Measurements from ENCODE around the gene TMEM182. TPM values are rescaled to one million over a fixed set of nuclear protein-coding genes. Genes with fewer than 3 reads are reported as not detected.

The TMEM182 gene
- total and polyA plus RNA-seq, 12 donors = 0.74 to 7.8 (median 4.0) TPM

DNA sequence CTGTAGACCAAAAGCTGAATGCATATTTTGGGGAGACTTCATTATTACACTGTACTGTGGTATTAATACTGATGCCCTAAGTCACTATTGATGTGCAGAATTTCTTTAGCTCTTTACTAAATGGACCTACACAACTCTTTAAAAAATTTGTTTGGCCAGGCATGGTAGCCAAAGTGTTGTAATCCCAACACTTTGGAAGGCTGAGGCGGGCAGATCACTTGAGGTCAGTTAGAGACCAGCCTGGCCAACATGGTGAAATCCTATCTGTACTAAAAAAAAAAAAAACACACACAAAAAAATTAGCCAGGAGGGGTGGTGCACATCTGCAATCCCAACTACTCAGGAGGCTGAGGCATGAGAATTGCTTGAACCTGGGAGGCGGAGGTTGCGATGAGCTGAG is 6.4 kb downstream of the TMEM182 start:
- H3K27ac ChIP-seq = no peak overlapping the region
- H3K4me3 ChIP-seq = no peak overlapping the region
- H3K27me3 ChIP-seq = no peaks in the 10 kb centered on the region
- H3K36me3 ChIP-seq (replicated peaks in 1 of 2) = no peaks in the 10 kb centered on the region
- WGBS, 4 donors = 91 to 97% (median 96%) methylated on average over 3 of the region's 3 CpGs
- TF ChIP-seq CTCF (IDR thresholded peaks at IDR 0.05) = no peak
- TF ChIP-seq POLR2A (IDR thresholded peaks at IDR 0.05) = no peak
- DNase-seq = no peak
- intact Hi-C loops (cut with DNase I) = no loop called here
- no peaks in the 10 kb centered on the region for H3K9me3 ChIP-seq (replicated peaks in 1 of 3)
- no peaks in the 10 kb centered on the region for H3K4me1 ChIP-seq (replicated peaks in 1 of 2)

- H3K4me1 ChIP-seq (replicated peaks in 1 of 2) = no peaks in the 10 kb centered on the region
- no peaks in the 10 kb centered on the region for H3K27me3 ChIP-seq
- DNase-seq = no peak
Measured at GRCh38 chr2:102768892-102769291, 7.1 kb downstream of the TMEM182 start.

GRCh38 chr2:102770506-102770905 is 8.7 kb downstream of the TMEM182 start:
- Histone ChIP-seq H3K4me3 (no peak overlapping the region), H3K27ac (no peak overlapping the region), H3K36me3 (replicated peaks in 1 of 2) (no peaks in the 10 kb centered on the region), H3K27me3 (no peaks in the 10 kb centered on the region), H3K4me1 (replicated peaks in 1 of 2) (no peaks in the 10 kb centered on the region), H3K9me3 (replicated peaks in 1 of 3) (no peaks in the 10 kb centered on the region)
- intact Hi-C loops (cut with DNase I) = no loop called here
- DNase-seq = no peak
- WGBS, 4 donors = 82 to 91% (median 89%) methylated on average over 3 of the region's 3 CpGs
- TF ChIP-seq CTCF (IDR thresholded peaks at IDR 0.05) = no peak
- TF ChIP-seq POLR2A (IDR thresholded peaks at IDR 0.05) = no peak

More at GRCh38 chr2:102768892-102769291, 7.1 kb downstream of the TMEM182 start:
- Histone ChIP-seq H3K27ac (no peak overlapping the region), H3K4me3 (no peak overlapping the region), H3K9me3 (replicated peaks in 1 of 3) (no peaks in the 10 kb centered on the region), H3K36me3 (replicated peaks in 1 of 2) (no peaks in the 10 kb centered on the region)
- intact Hi-C loops (cut with DNase I) = no loop called here
- TF ChIP-seq CTCF (IDR thresholded peaks at IDR 0.05) (no peak), POLR2A (IDR thresholded peaks at IDR 0.05) (no peak)

- WGBS, 4 donors = 64 to 80% (median 74%) methylated on average over 3 of the region's 3 CpGs
- Histone ChIP-seq H3K27ac (no peak overlapping the region), H3K4me1 (replicated peaks in 1 of 2) (no peaks in the 10 kb centered on the region), H3K27me3 (no peaks in the 10 kb centered on the region), H3K9me3 (replicated peaks in 1 of 3) (no peaks in the 10 kb centered on the region), H3K36me3 (replicated peaks in 1 of 2) (no peaks in the 10 kb centered on the region), H3K4me3 (no peak overlapping the region)
- TF ChIP-seq CTCF (IDR thresholded peaks at IDR 0.05) (no peak), POLR2A (IDR thresholded peaks at IDR 0.05) (no peak)
- intact Hi-C loops (cut with DNase I) = no loop called here
- no peak for DNase-seq
Measured at GRCh38 chr2:102771114-102771513, 9.3 kb downstream of the TMEM182 start.

Data from adrenal gland (tissue), 12 donors.